ENCODE results near the gene OPRPN.

The OPRPN gene

DNA sequence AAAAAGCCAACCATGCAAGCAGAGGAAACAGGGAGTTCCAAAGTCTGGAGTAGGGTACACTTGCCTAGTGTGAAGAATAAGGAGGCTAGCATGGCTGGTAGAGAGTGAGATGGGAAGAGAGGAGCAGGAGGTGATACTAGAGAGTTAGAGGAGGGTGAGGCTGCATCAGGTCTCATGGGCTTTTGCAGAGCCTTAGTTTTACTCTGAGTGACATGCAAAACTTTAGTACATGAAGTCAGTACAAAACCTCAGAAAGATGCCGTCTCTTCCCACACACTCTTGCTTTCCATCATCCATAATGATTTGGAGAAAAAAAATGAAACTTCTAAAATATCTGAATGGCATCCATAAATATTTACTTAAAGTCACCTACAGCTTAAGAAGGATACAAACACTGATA is 5.0 kb downstream of the OPRPN start:
- in situ Hi-C loops (cut with HindIII; ENCODE audit: low pct_unique_long_range_greater_than_20kb, low sequenced_read_pairs), result no loop called here
- TF ChIP-seq JUND (IDR thresholded peaks at IDR 0.05; ENCODE audit: low read depth), result no peak
- DNase-seq (ENCODE audit: low read depth in 1 of 2, low spot score in 1 of 2), result no peak

DNA sequence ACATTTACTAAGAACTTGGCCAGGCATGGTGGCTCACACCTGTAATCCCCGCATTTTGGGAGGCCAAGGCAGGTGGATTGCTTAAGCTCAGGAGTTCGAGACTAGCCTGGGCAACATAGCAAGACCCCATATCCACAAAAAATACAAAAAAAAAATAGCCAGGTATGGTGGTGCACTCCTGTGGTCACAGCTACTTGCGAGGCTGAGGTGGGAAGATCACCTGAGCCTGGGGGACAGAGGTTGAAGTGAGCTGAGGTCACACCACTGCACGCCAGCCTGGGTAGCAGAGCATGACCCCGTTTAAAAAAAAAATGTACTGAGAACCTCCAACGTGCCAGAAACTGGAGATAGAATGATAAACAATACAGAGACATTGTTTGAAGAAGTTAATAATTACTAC is 8.0 kb downstream of the OPRPN start:
- in situ Hi-C loops (cut with HindIII; ENCODE audit: low pct_unique_long_range_greater_than_20kb, low sequenced_read_pairs), result no loop called here

DNA sequence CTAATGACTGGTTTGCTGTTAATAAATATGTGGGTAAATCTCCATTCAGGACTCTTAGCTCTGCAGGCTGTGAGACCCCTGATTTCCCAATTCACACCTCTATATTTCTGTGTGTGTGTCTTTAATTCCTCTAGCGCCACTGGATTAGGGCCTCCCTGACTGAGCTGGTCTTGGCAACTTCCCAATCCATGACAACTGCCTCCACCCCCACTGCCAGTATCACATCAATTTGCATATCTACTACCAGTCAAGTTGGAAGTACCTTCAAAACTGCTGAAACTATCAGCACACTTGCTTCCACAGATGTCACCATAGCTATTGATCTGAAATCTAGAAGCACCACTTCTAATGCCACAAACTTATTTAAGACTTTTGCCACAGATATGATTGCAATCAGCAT is 27.6 kb downstream of the OPRPN start:
- in situ Hi-C loops (cut with HindIII; ENCODE audit: low pct_unique_long_range_greater_than_20kb, low sequenced_read_pairs), result no loop called here
- no peak for TF ChIP-seq JUND (IDR thresholded peaks at IDR 0.05; ENCODE audit: low read depth)
- DNase-seq (ENCODE audit: low read depth in 1 of 2, low spot score in 1 of 2), result no peak

More for the DNA sequence above, 8.0 kb downstream of the OPRPN start:
- TF ChIP-seq JUND (IDR thresholded peaks at IDR 0.05; ENCODE audit: low read depth), result no peak
- DNase-seq (ENCODE audit: low read depth in 1 of 2, low spot score in 1 of 2), result no peak

DNA sequence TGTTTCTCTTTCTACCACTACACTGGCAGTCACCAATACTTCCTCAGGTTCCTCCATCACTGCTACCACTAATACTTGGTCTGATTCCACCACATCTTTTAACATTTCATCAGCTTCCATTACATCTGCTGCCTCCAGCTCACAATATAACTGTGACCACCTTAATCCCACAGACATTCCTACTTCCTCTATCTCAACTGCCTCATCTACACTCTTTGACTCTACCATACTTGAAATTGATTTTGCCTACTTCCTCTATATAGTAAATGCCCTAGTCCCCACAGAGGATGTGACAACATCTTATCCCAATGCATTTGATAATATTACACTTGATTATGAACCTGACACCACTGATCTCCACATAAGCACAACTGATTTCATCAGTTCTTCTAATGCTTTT is 29.0 kb downstream of the OPRPN start:
- DNase-seq (ENCODE audit: low read depth in 1 of 2, low spot score in 1 of 2), result no peak
- no peak for TF ChIP-seq JUND (IDR thresholded peaks at IDR 0.05; ENCODE audit: low read depth)
- in situ Hi-C loops (cut with HindIII; ENCODE audit: low pct_unique_long_range_greater_than_20kb, low sequenced_read_pairs), result no loop called here

DNA sequence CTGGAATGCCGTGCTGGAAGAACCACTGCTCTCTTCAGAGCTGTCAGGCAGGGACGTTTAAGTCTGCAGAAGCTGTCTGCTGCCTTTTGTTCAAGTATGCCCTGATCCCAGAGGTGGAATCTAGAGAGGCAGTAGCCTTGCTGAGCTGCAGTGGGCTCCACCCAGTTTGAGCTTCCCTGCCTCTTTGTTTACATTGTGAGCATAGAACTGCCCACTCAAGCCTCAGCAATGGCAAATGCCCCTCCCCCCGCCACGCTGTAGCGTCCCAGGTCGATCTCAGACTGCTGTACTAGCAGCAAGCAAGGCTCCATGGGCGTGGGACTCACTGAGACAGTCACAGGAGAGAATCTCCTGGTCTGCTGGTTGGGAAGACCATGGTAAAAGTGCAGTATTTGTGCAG is 39.5 kb downstream of the OPRPN start:
- in situ Hi-C loops (cut with HindIII; ENCODE audit: low pct_unique_long_range_greater_than_20kb, low sequenced_read_pairs), result no loop called here
- no peak for TF ChIP-seq JUND (IDR thresholded peaks at IDR 0.05; ENCODE audit: low read depth)
- peak in 1 of 2 experiments; percentile 27 for DNase-seq (ENCODE audit: low read depth in 1 of 2, low spot score in 1 of 2)

DNA sequence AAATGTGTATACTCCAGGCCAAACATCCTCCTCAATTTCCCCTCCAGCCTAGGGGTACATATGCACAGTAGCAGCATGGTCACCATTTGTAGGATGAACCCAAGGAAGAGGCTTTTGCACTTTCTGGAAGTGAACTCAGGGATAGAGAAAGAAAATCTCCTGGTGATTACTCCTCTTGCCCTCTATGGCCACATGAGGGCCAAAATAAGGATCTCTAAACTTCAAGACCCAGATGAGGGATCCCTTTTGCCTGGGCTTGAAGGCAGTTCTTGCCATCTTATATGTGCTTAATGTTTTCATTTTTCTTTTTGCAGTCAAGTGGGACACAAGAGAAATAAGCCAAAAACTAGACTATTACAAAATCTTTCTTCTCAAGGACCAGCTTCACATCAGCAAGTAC is 44.7 kb downstream of the OPRPN start:
- in situ Hi-C loops (cut with HindIII; ENCODE audit: low pct_unique_long_range_greater_than_20kb, low sequenced_read_pairs), result no loop called here
- no peak for DNase-seq (ENCODE audit: low read depth in 1 of 2, low spot score in 1 of 2)
- no peak for TF ChIP-seq JUND (IDR thresholded peaks at IDR 0.05; ENCODE audit: low read depth)

DNA sequence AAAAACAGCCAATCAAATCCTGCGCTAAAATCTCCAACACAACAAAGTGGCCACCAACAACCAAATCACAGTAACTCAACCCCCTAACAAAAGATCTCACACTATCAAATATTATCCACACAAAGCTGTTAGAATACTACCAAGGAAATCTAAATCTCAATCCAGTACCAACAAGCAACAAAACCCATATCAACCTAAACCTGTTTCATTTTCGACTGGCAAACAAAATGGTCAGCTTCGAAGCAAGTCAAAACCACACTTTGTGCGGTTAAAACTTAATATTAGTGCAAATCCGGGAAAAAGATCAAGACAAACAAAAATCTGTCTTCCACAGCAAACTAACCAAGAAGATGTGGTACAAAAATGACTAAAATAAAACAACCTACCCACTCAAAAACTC is 45.6 kb downstream of the OPRPN start:
- DNase-seq (ENCODE audit: low read depth in 1 of 2, low spot score in 1 of 2), result no peak
- TF ChIP-seq JUND (IDR thresholded peaks at IDR 0.05; ENCODE audit: low read depth), result no peak
- in situ Hi-C loops (cut with HindIII; ENCODE audit: low pct_unique_long_range_greater_than_20kb, low sequenced_read_pairs), result no loop called here

DNA sequence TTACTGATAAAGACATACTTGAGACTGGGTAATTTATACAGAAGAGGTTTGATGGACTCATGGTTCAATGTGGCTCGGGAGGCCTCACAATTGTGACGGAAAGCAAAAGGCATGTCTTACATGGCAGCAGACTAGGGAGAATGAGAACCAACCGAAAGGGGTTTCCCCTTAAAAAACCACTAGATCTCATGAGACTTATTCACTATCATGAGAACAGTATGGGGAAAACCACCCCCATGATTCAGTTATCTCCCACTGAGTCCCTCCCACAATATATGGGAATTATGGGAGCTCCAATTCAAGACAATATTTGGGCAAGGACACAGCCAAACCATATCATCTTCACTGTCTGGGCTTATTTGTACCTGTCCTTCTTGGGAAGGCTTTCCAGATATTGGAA is 51.5 kb downstream of the OPRPN start:
- TF ChIP-seq JUND (IDR thresholded peaks at IDR 0.05; ENCODE audit: low read depth), result no peak
- in situ Hi-C loops (cut with HindIII; ENCODE audit: low pct_unique_long_range_greater_than_20kb, low sequenced_read_pairs), result no loop called here
- DNase-seq (ENCODE audit: low read depth in 1 of 2, low spot score in 1 of 2), result no peak

DNA sequence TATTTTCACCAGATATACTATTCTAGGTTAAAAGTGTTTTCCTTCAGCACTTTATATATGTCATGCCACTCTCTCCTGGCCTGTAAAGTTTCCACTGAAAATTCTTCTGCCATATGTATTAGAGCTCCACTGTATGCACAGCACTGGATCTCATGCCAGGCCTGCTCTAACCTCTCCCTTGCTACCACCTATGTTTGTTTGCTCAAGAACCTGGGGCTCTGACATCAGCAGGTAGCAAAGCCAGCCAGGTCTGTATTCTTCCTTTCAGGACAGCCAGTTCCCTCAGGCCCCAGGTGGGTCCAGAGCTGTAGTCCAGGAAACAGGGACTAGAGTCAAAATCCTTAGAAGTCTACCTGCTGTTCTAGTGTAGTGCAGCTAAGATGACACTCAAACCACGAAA is 55.2 kb downstream of the OPRPN start:
- in situ Hi-C loops (cut with HindIII; ENCODE audit: low pct_unique_long_range_greater_than_20kb, low sequenced_read_pairs), result no loop called here
- TF ChIP-seq JUND (IDR thresholded peaks at IDR 0.05; ENCODE audit: low read depth), result no peak
- peak in 1 of 2 experiments; percentile 36 for DNase-seq (ENCODE audit: low read depth in 1 of 2, low spot score in 1 of 2)
